ENCODE measurements around the gene RAPGEF5.

DNA sequence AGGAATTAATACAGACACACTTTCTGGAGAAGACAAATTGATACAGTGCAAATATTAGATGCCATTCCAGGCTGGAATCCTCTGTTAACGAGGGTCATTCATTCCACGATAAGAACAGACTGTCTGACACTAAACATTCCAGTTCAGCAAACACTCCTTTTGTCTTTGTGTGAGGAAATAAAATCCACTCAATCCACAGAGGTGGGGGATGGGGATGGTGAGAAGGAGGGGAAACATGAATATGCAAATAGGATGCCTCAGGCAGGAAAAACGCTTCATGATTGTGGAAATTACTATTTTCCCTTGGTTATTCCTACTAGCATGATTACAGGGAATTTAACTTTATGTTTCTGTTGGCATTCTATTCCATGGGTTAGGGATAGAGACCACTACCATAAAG, 214.4 kb downstream of the RAPGEF5 start:
- TF ChIP-seq, protein P1, sequence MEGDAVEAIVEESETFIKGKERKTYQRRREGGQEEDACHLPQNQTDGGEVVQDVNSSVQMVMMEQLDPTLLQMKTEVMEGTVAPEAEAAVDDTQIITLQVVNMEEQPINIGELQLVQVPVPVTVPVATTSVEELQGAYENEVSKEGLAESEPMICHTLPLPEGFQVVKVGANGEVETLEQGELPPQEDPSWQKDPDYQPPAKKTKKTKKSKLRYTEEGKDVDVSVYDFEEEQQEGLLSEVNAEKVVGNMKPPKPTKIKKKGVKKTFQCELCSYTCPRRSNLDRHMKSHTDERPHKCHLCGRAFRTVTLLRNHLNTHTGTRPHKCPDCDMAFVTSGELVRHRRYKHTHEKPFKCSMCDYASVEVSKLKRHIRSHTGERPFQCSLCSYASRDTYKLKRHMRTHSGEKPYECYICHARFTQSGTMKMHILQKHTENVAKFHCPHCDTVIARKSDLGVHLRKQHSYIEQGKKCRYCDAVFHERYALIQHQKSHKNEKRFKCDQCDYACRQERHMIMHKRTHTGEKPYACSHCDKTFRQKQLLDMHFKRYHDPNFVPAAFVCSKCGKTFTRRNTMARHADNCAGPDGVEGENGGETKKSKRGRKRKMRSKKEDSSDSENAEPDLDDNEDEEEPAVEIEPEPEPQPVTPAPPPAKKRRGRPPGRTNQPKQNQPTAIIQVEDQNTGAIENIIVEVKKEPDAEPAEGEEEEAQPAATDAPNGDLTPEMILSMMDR (IDR thresholded peaks at IDR 0.05), result no peak
- TF ChIP-seq EP300 (IDR thresholded peaks at IDR 0.05), result no peak

All from stomach (tissue), 4 donors.